CD4-positive, alpha-beta T cell treated with Interleukin-6 for 4 hours (primary cell): ENCODE results near the gene DAPL1.
"Not testable (repeated sequence)": the region's sequence is repeated elsewhere in the genome, so short reads cannot be mapped to it uniquely, and the experiment has no call there.

Experiments used
- DNase-seq: peaks from one replicate; pipeline ENCODE4 v3.0.0-alpha.2; 2020; ENCODE audit warnings: mixed read lengths

The DAPL1 gene

GRCh38 chr2:158825021-158825420 is 29.9 kb downstream of the DAPL1 start:
- no peak for DNase-seq

DNA sequence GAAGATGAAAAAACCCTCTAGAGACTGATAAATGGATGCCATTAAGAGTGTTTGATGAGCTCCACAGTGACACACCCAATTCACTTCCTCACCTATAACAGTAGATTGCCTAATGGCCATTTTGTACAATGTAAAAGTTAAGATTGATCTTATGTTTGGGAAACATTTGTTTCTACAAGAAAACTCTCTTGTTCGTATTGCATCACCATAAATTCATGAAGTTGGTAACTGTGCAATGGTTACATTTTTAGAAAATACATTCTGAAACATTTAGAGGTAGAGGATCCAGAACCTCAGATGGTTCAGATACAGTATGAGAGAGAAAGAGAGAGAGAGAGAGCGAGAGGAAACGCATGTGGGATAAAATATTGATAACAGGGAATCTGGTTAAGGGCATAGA is 31.8 kb downstream of the DAPL1 start:
- no peak for DNase-seq

GRCh38 chr2:158828378-158829164 is 33.5 kb downstream of the DAPL1 start:
- no peak for DNase-seq

GRCh38 chr2:158829167-158829566 is 34.0 kb downstream of the DAPL1 start:
- DNase-seq = no peak

- DNase-seq = no peak
Observed at GRCh38 chr2:158830201-158830600, 35.1 kb downstream of the DAPL1 start.

DNA sequence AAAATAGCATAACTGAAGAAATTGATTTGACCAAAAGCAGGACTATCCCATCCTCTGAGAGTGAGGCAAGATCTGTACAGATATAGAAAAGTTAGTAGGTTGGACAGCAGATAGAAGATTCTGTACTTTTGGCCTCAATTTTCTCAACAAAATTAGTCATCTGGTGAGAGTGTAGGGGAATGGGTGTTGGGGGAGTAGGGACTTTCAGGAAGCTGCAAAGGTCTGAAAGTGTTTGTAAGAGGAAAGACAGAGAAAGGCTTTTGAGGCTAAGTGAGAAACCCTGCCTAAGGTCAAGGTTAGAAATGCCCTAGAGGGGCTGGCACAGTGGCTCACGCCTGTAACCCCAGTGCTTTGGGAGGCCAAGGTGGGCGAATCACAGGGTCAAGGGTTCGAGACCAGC is 40.3 kb downstream of the DAPL1 start:
- DNase-seq = no peak

DNA sequence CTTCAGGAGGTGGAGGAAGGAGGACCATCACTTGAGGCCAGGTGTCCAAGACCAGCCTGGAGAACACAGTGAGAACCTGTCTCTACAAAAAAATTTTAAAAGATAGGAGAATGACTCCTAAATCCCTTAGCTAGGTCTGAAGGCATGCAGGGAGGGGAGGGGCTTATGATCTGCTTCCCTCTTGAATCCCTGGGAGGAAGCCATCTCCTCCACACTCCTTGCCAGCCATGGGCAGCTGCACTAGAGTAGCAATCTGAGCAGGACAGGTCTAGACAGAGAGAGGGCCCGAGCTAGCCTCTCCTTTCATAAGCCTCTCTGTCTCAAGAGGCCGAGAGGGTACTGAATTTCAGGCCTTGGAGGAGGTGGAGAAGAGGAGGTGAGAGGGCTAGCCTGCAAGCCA is 42.5 kb downstream of the DAPL1 start:
- DNase-seq = no peak

DNA sequence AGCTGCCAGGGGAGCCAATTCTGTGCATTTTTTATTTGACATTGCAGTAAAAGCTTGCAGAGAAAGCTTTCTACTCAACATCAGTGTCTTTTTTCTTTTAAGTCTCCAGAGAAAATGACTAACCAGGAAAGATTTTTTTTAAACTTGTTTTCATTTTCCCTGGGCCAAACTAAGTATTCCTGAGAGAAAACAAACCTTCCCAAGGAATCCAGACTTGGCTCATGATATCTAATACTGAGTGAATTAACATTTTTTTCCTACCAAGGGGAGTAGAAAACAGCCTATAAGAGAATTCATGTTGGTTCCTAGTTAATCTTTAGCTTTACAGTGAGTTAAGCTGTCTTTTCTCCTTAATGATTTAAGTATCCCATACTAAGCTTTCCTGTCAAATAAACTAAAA is 46.7 kb downstream of the DAPL1 start:
- DNase-seq = no peak

GRCh38 chr2:158845444-158845843 is 50.3 kb downstream of the DAPL1 start:
- DNase-seq = no peak

DNA sequence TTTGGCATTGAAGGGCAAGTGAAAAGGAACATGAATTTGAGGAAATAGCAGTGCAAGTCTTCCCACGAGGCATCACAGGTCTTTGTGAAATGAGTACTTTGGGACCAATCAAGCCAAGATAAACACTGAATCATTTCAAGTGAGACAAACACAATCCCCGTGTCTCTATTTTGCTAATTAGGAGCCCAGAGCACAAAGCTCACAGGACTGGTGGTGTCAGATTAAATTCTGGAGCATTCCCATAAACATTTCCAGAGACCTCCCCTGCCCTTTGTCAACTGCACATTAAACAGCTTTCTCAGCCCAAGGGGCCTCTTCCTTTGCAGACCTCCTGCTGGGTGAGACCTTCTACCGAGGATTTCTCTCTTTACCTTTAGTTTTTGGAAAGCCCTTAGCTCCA is 50.7 kb downstream of the DAPL1 start:
- DNase-seq = no peak

GRCh38 chr2:158847526-158847925 is 52.4 kb downstream of the DAPL1 start:
- DNase-seq = not testable (repeated sequence)

GRCh38 chr2:158848031-158848970 is 53.2 kb downstream of the DAPL1 start:
- not testable (repeated sequence) for DNase-seq

DNA sequence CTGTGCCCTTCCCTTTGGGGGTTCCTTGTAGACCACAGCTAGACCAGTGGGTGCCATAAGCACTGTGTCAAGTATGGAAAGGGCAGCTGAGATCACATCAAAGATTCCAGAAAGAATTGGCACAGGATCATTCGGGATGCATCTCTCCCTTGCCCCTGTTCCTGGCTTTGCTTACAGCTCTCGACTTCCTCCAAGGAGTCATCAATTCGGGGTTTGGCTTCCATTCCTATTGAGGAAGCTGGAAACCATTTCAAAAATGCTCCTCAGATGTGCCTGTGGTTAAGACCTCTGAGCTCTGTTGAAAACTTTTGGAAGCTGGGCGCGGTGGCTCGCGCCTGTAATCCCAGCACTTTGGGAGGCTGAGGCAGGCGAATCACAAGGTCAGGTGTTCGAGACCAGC is 65.1 kb downstream of the DAPL1 start:
- DNase-seq = not testable (repeated sequence)

- not testable (repeated sequence) for DNase-seq
Observed at GRCh38 chr2:158861626-158862025, 66.5 kb downstream of the DAPL1 start.

DNA sequence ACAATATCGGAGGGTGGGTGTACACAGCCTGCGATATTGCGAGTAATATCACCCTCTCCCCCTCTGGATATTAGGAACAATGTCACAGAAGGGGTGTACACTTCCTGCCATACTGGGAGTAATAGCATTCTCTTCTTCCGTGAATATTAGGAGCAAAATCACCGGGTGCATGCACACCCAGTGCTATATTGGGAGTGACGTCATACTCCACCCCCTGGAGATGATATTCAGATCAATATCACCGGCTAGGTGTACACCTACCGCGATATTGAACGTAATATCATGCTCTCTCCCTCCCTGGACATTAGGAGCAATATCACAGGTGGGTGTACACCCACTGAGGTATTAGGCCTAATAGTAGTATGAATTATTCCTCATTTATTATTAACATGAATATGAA is 70.4 kb downstream of the DAPL1 start:
- DNase-seq = not testable (repeated sequence)
